AG04449 (cell line): ENCODE measurements around the gene UBA6.

Experiments used
- CTCF ChIA-PET: fragments of 350-600 bp; formaldehyde crosslinking; extraction: SDS; loops from one replicate; lab custom pipeline; 2021; ENCODE audit warnings: antibody characterized with exemption; lab: Yijun Ruan, JAX
- POLR2A ChIA-PET: fragments of 400-600, 350-600 bp; formaldehyde crosslinking; extraction: SDS; loops from one replicate; lab custom pipeline; 2020; ENCODE audit warnings: antibody characterized with exemption, inconsistent platforms; lab: Yijun Ruan, JAX
- DNase-seq: peaks from one replicate; pipeline ENCODE4 v3.0.0-alpha.2; 2010; ENCODE audit warnings: low read depth, low spot score
- H3K4me3 ChIP-seq: 2 replicates; pipeline ENCODE4 v1.5.1; 2011; ENCODE audit warnings: low read depth, mild to moderate bottlenecking, control low read depth, low read length
- CTCF ChIP-seq: IDR thresholded peaks from one replicate; pipeline ENCODE4 v1.5.1; 2011; ENCODE audit warnings: mild to moderate bottlenecking, moderate library complexity, low read length, control low read depth, inconsistent platforms; ENCODE audit not compliant: insufficient read depth; ENCODE audit errors: missing control alignments

UBA6 gene

GRCh38 chr4:67615119-67615518, 85.8 kb downstream of the UBA6 start:
- POLR2A ChIA-PET, result no interaction called here
- TF ChIP-seq CTCF, result no peak
- no peak overlapping the region for H3K4me3 ChIP-seq
- DNase-seq, result no peak
- CTCF ChIA-PET, result no interaction called here

- TF ChIP-seq CTCF, result no peak
- ChIA-PET CTCF (no interaction called here), POLR2A (interaction anchor here (0.6 kb wide), 1 partner anchor 31 kb away, joined by 4 read pairs; no protein-coding TSS in a partner anchor)
- no peak for DNase-seq
- no peak overlapping the region for H3K4me3 ChIP-seq
Observed at GRCh38 chr4:67614186-67614585, 86.8 kb downstream of the UBA6 start.

GRCh38 chr4:67608027-67608426, 92.9 kb downstream of the UBA6 start:
- TF ChIP-seq CTCF, result no peak
- no peak overlapping the region for H3K4me3 ChIP-seq
- CTCF ChIA-PET, result no interaction called here
- POLR2A ChIA-PET, result no interaction called here
- DNase-seq, result no peak

- ChIA-PET POLR2A (no interaction called here), CTCF (no interaction called here)
- TF ChIP-seq CTCF, result no peak
- no peak overlapping the region for H3K4me3 ChIP-seq
- DNase-seq, result no peak
Observed at GRCh38 chr4:67604749-67605148, 96.2 kb downstream of the UBA6 start.

GRCh38 chr4:67604029-67604381, 97.0 kb downstream of the UBA6 start:
- CTCF ChIA-PET, result no interaction called here

GRCh38 chr4:67603310-67604028, 97.5 kb downstream of the UBA6 start:
- CTCF ChIA-PET, result no interaction called here
- no peak for DNase-seq
- POLR2A ChIA-PET, result no interaction called here

More at GRCh38 chr4:67604029-67604381, 97.0 kb downstream of the UBA6 start:
- TF ChIP-seq CTCF, result no peak
- DNase-seq, result no peak
- no peak overlapping the region for H3K4me3 ChIP-seq
- POLR2A ChIA-PET, result no interaction called here

More at GRCh38 chr4:67603310-67604028, 97.5 kb downstream of the UBA6 start:
- no peak for TF ChIP-seq CTCF
- no peak overlapping the region for H3K4me3 ChIP-seq
